ENCODE data around the gene PAIP2B. TPM values are rescaled to one million over a fixed set of nuclear protein-coding genes. Genes with fewer than 3 reads are reported as not detected.
A peak's percentile ranks its signal among the peaks of the same experiment; 100 is the strongest.

The PAIP2B gene
- total and polyA plus RNA-seq, 4 donors: 1.4 to 10.4 (median 6.0) TPM

- DNase-seq: no peak
- TF ChIP-seq CTCF (IDR thresholded peaks at IDR 0.05; ENCODE audit: control extremely low read depth, extremely low read depth): no peak
- 88 to 94% methylated on average over 6 of the region's 6 CpGs for WGBS, 2 donors
Observed at GRCh38 chr2:71263386-71263785, 36.5 kb upstream of the PAIP2B start.

GRCh38 chr2:71261534-71261933 lies 34.6 kb upstream of the PAIP2B start:
- H3K9me3 ChIP-seq (ENCODE audit: control insufficient read depth in 4 of 4, insufficient read depth in 3 of 4, low read length in 3 of 4): no peaks in the 10 kb centered on the region
- H3K4me3 ChIP-seq: no peak overlapping the region
- ATAC-seq (ENCODE audit: insufficient read depth, low FRiP score): no peak
- no peaks in the 10 kb centered on the region for H3K36me3 ChIP-seq (ENCODE audit: control insufficient read depth in 4 of 4, insufficient read depth in 4 of 4, low read length in 4 of 4)
- H3K27ac ChIP-seq (ENCODE audit: low read depth in 1 of 2, low read length in 1 of 2): peak overlapping the region in 1 of 2 donors; percentile 28
- no peak for DNase-seq
- no peak overlapping the region for H3K9ac ChIP-seq (ENCODE audit: insufficient read depth in 1 of 2, low read length in 2 of 2)
- peaks cover 0 to 8% (median 0%) of the 10 kb centered on the region in 3 donors for H3K27me3 ChIP-seq (ENCODE audit: control insufficient read depth in 3 of 3, insufficient read depth in 3 of 3, low read length in 2 of 3)
- TF ChIP-seq CTCF (IDR thresholded peaks at IDR 0.05; ENCODE audit: control extremely low read depth, extremely low read depth): no peak
- peaks cover 0 to under 1% (median 0%) of the 10 kb centered on the region in 5 donors for H3K4me1 ChIP-seq (ENCODE audit: control insufficient read depth in 5 of 5, insufficient read depth in 5 of 5, low read length in 5 of 5)

More at GRCh38 chr2:71263386-71263785, 36.5 kb upstream of the PAIP2B start:
- Histone ChIP-seq H3K4me1 (ENCODE audit: control insufficient read depth in 5 of 5, insufficient read depth in 5 of 5, low read length in 5 of 5) (no peaks in the 10 kb centered on the region), H3K36me3 (ENCODE audit: control insufficient read depth in 4 of 4, insufficient read depth in 4 of 4, low read length in 4 of 4) (no peaks in the 10 kb centered on the region), H3K27ac (ENCODE audit: low read depth in 1 of 2, low read length in 1 of 2) (no peak overlapping the region), H3K9me3 (ENCODE audit: control insufficient read depth in 4 of 4, insufficient read depth in 3 of 4, low read length in 3 of 4) (no peaks in the 10 kb centered on the region), H3K27me3 (ENCODE audit: control insufficient read depth in 3 of 3, insufficient read depth in 3 of 3, low read length in 2 of 3) (peaks cover 0 to 4% (median 0%) of the 10 kb centered on the region in 3 donors), H3K9ac (ENCODE audit: insufficient read depth in 1 of 2, low read length in 2 of 2) (no peak overlapping the region), H3K4me3 (no peak overlapping the region)
- ATAC-seq (ENCODE audit: insufficient read depth, low FRiP score): no peak

- WGBS, 2 donors: 84 to 87% methylated on average over 3 of the region's 3 CpGs
- Histone ChIP-seq H3K27me3 (ENCODE audit: control insufficient read depth in 3 of 3, insufficient read depth in 3 of 3, low read length in 2 of 3) (peaks cover 0 to 10% (median 0%) of the 10 kb centered on the region in 3 donors), H3K4me1 (ENCODE audit: control insufficient read depth in 5 of 5, insufficient read depth in 5 of 5, low read length in 5 of 5) (peaks cover 0 to 3% (median 0%) of the 10 kb centered on the region in 5 donors), H3K9me3 (ENCODE audit: control insufficient read depth in 4 of 4, insufficient read depth in 3 of 4, low read length in 3 of 4) (no peaks in the 10 kb centered on the region), H3K36me3 (ENCODE audit: control insufficient read depth in 4 of 4, insufficient read depth in 4 of 4, low read length in 4 of 4) (no peaks in the 10 kb centered on the region), H3K27ac (ENCODE audit: low read depth in 1 of 2, low read length in 1 of 2) (no peak overlapping the region), H3K9ac (ENCODE audit: insufficient read depth in 1 of 2, low read length in 2 of 2) (no peak overlapping the region), H3K4me3 (no peak overlapping the region)
- TF ChIP-seq CTCF (IDR thresholded peaks at IDR 0.05; ENCODE audit: control extremely low read depth, extremely low read depth): no peak
- DNase-seq (no peak), ATAC-seq (ENCODE audit: insufficient read depth, low FRiP score) (no peak)
Observed at GRCh38 chr2:71256421-71256820, 29.5 kb upstream of the PAIP2B start.

- no peaks in the 10 kb centered on the region for H3K36me3 ChIP-seq (ENCODE audit: control insufficient read depth in 4 of 4, insufficient read depth in 4 of 4, low read length in 4 of 4)
- no peaks in the 10 kb centered on the region for H3K9me3 ChIP-seq (ENCODE audit: control insufficient read depth in 4 of 4, insufficient read depth in 3 of 4, low read length in 3 of 4)
- H3K4me3 ChIP-seq: no peak overlapping the region
- DNase-seq: no peak
- H3K27ac ChIP-seq (ENCODE audit: low read depth in 1 of 2, low read length in 1 of 2): no peak overlapping the region
- ATAC-seq (ENCODE audit: insufficient read depth, low FRiP score): no peak
- no peak for TF ChIP-seq CTCF (IDR thresholded peaks at IDR 0.05; ENCODE audit: control extremely low read depth, extremely low read depth)
- no peak overlapping the region for H3K9ac ChIP-seq (ENCODE audit: insufficient read depth in 1 of 2, low read length in 2 of 2)
- 93 to 98% methylated on average over 4 of the region's 4 CpGs for WGBS, 2 donors
- peaks cover 0 to 10% (median 0%) of the 10 kb centered on the region in 3 donors for H3K27me3 ChIP-seq (ENCODE audit: control insufficient read depth in 3 of 3, insufficient read depth in 3 of 3, low read length in 2 of 3)
- peaks cover 0 to 3% (median 0%) of the 10 kb centered on the region in 5 donors for H3K4me1 ChIP-seq (ENCODE audit: control insufficient read depth in 5 of 5, insufficient read depth in 5 of 5, low read length in 5 of 5)
Observed at GRCh38 chr2:71254776-71255175, 27.9 kb upstream of the PAIP2B start.
